Esophagus squamous epithelium (tissue), 5 donors: ENCODE measurements around the gene STX1B. TPM values are rescaled to one million over a fixed set of nuclear protein-coding genes. Genes with fewer than 3 reads are reported as not detected.

ENCODE experiments used
- DNase-seq: peaks from one replicate; lab custom pipeline; 2025; lab: John Stamatoyannopoulos, UW
- H3K27ac ChIP-seq, 4 donors: fragments of 200-600 bp; sonication (generic); one replicate each; pipeline ENCODE4 v1.5.1; 2016 to 2019; ENCODE audit warnings: mild to moderate bottlenecking in 1 of 4
- H3K27me3 ChIP-seq, 4 donors: fragments of 200-600 bp; sonication (generic); 1 replicate in 3 of 4; 2 replicates in 1 of 4; pipeline versions ENCODE4 v1.5.1 to v1.6.0; 2017 to 2021; ENCODE audit warnings: antibody characterized with exemption in 1 of 4
- H3K36me3 ChIP-seq, 3 donors: fragments of 200-600 bp; sonication (generic); one replicate each; pipeline ENCODE4 v1.5.1; 2016 to 2019
- H3K4me1 ChIP-seq, 3 donors: fragments of 200-600 bp; sonication (generic); one replicate each; pipeline ENCODE4 v1.5.1; 2017 to 2019
- H3K4me3 ChIP-seq, 4 donors: fragments of 200-600 bp; sonication (generic); 1 replicate in 3 of 4; 2 replicates in 1 of 4; pipeline ENCODE4 v1.5.1; 2016 to 2019; ENCODE audit warnings: mild to moderate bottlenecking in 2 of 4, moderate library complexity in 1 of 4
- H3K9me3 ChIP-seq, 3 donors: fragments of 200-600 bp; sonication (generic); one replicate each; pipeline ENCODE4 v1.5.1; 2016 to 2019
- POLR2A ChIP-seq, 4 donors: fragments of 450-650 bp; IDR thresholded peaks; one replicate each; pipeline ENCODE4 v1.6.1; 2017; ENCODE audit warnings: antibody characterized with exemption in 4 of 4, mild to moderate bottlenecking in 4 of 4, moderate library complexity in 3 of 4
- WGBS, 2 donors: methylation state at CpG; one replicate each; pipeline ENCODE4 v1.1.5; 2018; 5-methylcytosine and 5-hydroxymethylcytosine counted together
- intact Hi-C: fragments of 100-400 bp; cut with DNase I; formaldehyde crosslinking; loops from one replicate; pipeline ENCODE4 v1.15.0; 2022
- total RNA-seq, 4 donors: library from RNA; depleted of rRNA; stranded (reverse); fragments of >200 nt; gene quantifications; one replicate each; pipeline ENCODE4 v1.1.0, GENCODE V29; 2016
- TF ChIP-seq, protein P1 (sequence below), 6 experiments: fragments of 450-650 bp in 4 of 6; fragments of 200-600 bp in 2 of 6; sonication (generic) in 2 of 6; IDR thresholded peaks; one replicate each; pipeline ENCODE4 v1.5.1; 2016 to 2019; ENCODE audit warnings: antibody characterized with exemption in 6 of 6, mild to moderate bottlenecking in 4 of 6, moderate library complexity in 4 of 6
- donor health status: DM: yes; HTN: yes; CAD: no.

The STX1B gene
- total RNA-seq, 4 donors from 2014 or later = 0.06 to 1.5 (median 0.20) TPM

DNA sequence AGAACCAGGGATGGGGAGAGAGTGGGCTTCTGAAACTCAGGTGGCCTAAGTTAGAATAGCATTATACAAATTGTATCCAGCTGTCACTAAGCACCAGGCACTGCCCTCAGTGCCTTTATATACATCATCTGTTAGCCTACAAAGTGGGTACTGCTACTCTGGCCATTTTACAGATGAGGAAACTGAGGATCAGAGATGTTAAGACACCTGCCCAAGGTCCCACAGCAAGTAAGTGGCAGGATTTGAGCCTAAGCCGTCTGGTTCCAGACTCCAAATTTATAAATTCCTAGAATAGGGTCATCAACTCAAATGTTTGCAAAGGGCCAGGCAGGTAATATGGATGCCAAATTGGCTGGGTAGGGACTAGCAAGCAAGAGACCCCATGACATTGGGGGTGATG is 59.2 kb downstream of the STX1B start:
- H3K4me1 ChIP-seq = peaks cover 20 to 68% (median 37%) of the 10 kb centered on the region in 3 donors
- no peaks in the 10 kb centered on the region for H3K27me3 ChIP-seq
- 67% methylated on average over 1 of the region's 1 CpG; no CpG with 5 or more reads in 1 of the 2 donors for WGBS, 2 donors
- H3K36me3 ChIP-seq = peaks cover 0 to 12% (median 0%) of the 10 kb centered on the region in 3 donors
- peak overlapping the region; percentile 2 to 98 (median 92) for H3K27ac ChIP-seq
- no peaks in the 10 kb centered on the region for H3K9me3 ChIP-seq
- intact Hi-C loops = no loop called here
- no peak for TF ChIP-seq POLR2A (IDR thresholded peaks at IDR 0.05)
- no peak for DNase-seq
- H3K4me3 ChIP-seq = no peak overlapping the region

DNA sequence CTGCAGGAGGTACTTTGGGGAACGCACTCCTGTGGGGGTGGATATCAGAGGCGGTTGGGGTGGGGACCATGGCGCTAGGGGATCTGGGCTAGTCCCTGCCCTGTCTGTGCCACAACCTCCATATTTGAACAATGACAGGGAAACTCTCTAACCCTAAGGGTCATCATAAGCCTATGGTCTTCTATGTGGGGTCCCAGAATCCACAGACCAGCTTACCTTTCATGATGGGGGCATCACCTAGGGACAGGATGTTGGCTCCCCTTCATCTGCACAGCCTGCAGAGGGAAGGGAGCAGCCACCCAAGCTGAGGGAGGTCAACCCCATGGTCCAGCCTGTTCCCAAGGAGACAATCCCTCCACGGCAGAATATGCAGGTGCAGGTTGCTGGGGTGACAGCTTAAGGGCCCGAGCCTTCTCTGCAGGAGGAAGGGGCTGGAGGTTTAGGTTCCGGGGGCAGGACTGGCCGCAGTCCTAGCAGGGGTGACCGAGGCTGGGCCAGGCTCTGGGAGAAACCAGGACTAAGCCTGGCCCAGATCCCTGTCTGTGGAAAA is 59.8 kb downstream of the STX1B start:
- Histone ChIP-seq H3K4me3 (peak overlapping the region in 3 of 4 donors; percentile 73 to 93 (median 88)), H3K4me1 (peaks cover 20 to 67% (median 37%) of the 10 kb centered on the region in 3 donors), H3K36me3 (peaks cover 0 to 18% (median 0%) of the 10 kb centered on the region in 3 donors), H3K9me3 (no peaks in the 10 kb centered on the region), H3K27ac (peak overlapping the region; percentile 91 to 98 (median 94)), H3K27me3 (no peaks in the 10 kb centered on the region)
- 49 to 53% methylated on average over 7 to 8 of the region's 8 CpGs for WGBS, 2 donors
- intact Hi-C loops = no loop called here
- no peak for DNase-seq
- TF ChIP-seq, protein P1, sequence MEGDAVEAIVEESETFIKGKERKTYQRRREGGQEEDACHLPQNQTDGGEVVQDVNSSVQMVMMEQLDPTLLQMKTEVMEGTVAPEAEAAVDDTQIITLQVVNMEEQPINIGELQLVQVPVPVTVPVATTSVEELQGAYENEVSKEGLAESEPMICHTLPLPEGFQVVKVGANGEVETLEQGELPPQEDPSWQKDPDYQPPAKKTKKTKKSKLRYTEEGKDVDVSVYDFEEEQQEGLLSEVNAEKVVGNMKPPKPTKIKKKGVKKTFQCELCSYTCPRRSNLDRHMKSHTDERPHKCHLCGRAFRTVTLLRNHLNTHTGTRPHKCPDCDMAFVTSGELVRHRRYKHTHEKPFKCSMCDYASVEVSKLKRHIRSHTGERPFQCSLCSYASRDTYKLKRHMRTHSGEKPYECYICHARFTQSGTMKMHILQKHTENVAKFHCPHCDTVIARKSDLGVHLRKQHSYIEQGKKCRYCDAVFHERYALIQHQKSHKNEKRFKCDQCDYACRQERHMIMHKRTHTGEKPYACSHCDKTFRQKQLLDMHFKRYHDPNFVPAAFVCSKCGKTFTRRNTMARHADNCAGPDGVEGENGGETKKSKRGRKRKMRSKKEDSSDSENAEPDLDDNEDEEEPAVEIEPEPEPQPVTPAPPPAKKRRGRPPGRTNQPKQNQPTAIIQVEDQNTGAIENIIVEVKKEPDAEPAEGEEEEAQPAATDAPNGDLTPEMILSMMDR (IDR thresholded peaks at IDR 0.05) = no peak
- TF ChIP-seq POLR2A (IDR thresholded peaks at IDR 0.05) = no peak

DNA sequence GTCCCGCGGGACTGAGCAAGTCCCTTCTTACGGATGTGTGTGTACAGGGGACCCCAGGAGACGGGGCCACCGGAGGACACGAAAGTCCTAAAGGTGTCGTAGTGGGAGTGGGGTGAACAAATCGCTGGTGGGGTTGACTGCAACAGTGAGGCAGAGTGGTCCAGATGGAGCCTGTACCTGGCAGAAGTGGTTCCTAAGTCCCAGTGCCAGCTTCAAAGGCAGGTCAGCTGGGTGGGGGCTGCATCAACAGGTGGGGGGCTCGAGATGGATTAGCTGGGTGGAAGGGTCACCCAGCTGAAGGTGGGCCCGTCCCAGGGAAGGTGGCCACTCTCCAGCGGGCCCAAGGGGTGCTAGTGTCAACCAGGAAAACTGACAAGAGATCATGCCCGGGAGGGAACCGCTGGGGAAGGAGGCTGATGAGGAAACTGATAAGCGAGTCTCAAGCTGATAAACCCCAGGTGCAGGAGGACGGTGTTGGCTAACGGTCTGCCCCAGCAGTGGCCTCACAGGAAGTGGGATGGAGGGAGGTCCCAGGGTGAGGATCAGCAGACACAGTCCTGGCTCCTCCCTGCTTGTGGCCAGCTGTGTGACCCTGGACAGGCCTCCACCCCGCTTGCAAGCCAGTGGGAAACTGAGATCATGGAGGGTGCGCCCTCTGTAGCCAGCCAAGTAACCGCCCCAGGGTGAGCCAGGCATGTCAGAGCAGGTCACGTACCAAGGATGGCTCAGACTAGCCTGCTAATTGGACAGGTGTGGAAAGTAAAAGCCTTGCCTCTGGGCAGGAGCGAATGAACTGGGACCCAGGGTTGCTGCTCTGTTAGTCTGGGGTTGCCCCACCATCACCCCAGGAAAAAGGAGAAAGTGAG is 60.6 kb downstream of the STX1B start:
- no peaks in the 10 kb centered on the region for H3K9me3 ChIP-seq
- H3K4me3 ChIP-seq = peak overlapping the region; percentile 73 to 93 (median 89)
- H3K27ac ChIP-seq = peak overlapping the region; percentile 91 to 98 (median 94)
- DNase-seq = peak; percentile 54
- H3K27me3 ChIP-seq = no peaks in the 10 kb centered on the region
- TF ChIP-seq, protein P1 (IDR thresholded peaks at IDR 0.05) = peak in 1 of 6 experiments; percentile 14
- TF ChIP-seq POLR2A (IDR thresholded peaks at IDR 0.05) = peak in 2 of 4 donors; percentile 62 to 84
- H3K4me1 ChIP-seq = peaks cover 20 to 67% (median 37%) of the 10 kb centered on the region in 3 donors
- WGBS, 2 donors = 1 to 4% methylated on average over 15 to 17 of the region's 21 CpGs
- intact Hi-C loops = no loop called here
- peaks cover 0 to 25% (median 0%) of the 10 kb centered on the region in 3 donors for H3K36me3 ChIP-seq

DNA sequence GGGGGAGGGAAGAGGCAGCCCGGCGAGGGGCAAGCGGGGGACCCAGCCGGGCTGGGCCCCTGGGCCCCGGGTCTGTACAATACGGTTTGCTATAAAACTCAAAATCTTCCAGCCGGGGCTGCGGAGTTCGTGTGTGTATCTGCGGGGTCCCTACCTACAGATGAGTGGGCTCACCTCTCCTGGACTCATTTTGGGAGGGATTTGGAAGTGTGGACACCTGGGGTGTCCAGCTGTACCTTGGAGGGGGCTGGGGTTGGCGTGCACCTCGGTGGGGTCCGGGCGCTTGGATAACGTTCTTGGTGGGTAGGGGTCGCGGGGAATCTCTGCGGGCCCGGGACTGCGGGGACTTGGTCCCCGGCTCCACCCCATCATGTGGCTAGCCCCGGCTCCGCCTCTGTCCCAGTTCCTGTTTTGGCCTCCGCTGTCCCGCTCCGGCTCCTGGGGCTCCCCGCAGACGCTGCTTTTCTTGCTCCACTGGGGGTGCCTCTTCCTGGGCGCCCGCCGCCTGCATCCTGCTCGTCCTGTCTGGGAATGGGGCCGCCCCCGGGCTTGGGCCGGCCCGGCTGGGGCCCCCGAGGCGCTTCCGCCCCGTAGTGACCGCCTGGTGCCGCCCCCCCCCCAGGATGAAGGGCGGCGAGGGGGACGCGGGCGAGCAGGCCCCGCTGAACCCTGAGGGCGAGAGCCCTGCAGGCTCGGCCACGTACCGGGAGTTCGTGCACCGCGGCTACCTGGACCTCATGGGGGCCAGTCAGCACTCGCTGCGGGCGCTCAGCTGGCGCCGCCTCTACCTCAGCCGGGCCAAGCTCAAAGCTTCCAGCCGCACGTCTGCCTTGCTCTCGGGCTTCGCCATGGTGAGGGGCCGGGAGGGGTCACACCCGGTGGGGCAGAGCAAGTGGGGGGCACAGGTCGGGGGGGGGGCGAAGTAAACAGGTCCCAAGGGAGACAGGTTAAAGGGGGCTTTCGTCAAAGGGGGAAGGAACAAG is 61.5 kb downstream of the STX1B start, which contains the start of gene ORAI3:
ORAI3 (plus strand) TSS at position 402 of the 983 bp plus-strand sequence; CDS start at position 624, 222 bp downstream.
- peak within 1 kb of the TSS; percentile 73 to 93 (median 89) for H3K4me3 ChIP-seq
- H3K27me3 ChIP-seq = no peaks in the 10 kb centered on the region
- no peaks in the 10 kb centered on the region for H3K9me3 ChIP-seq
- peaks cover 20 to 61% (median 35%) of the 10 kb centered on the region in 3 donors for H3K4me1 ChIP-seq
- 0 to 11% methylated on average over 9 to 27 of the region's 70 CpGs for WGBS, 2 donors
- peak; percentile 32 for DNase-seq
- intact Hi-C loops = no loop called here
- peak within 1 kb of the TSS; percentile 91 to 98 (median 94) for H3K27ac ChIP-seq
- TF ChIP-seq, protein P1 (IDR thresholded peaks at IDR 0.05) = no peak
- peak in 2 of 4 donors; percentile 47 to 82 for TF ChIP-seq POLR2A (IDR thresholded peaks at IDR 0.05)
- H3K36me3 ChIP-seq = peaks cover 0 to 33% (median 0%) of the 10 kb centered on the region in 3 donors
